K562 (cell line): Measurements from ENCODE around the gene FN3KRP. TPM values are rescaled to one million over a fixed set of nuclear protein-coding genes. Genes with fewer than 3 reads are reported as not detected.

Experiments
- ATAC-seq: fragments of 200-7000 bp; cut with Tn5 transposase; 3 replicates; pipeline ENCODE4 v1.9.1; 2020; ENCODE audit warnings: moderate library complexity
- BruUV-seq: library from RNA; stranded (reverse); fragments of 400-500 nt; replicated peaks from 2 replicates; lab custom pipeline; 2021; lab: Mats Ljungman, UMichigan
- CTCF ChIA-PET: fragments of 300-600 bp; formaldehyde crosslinking; extraction: SDS; loops from one replicate; lab custom pipeline; 2021; ENCODE audit warnings: low intra/inter-chr PET ratio; lab: Yijun Ruan, JAX
- POLR2A ChIA-PET: fragments of 300-600, 350-650 bp; sonication (Branson Sonifier 250); formaldehyde crosslinking; extraction: SDS; loops from one replicate; lab custom pipeline; 2021; ENCODE audit warnings: antibody characterized with exemption, inconsistent platforms; lab: Yijun Ruan, JAX
- DNase-seq, 4 experiments: peaks; one replicate each; pipeline versions ENCODE4 v3.0.0 to v3.0.0-alpha.2; 2011 to 2018; ENCODE audit warnings: low spot score in 3 of 4, mixed read lengths in 3 of 4; ENCODE audit errors: extremely low read depth in 1 of 4
- FAIRE-seq: peaks from 2 replicates; lab custom pipeline; 2011; peaks lifted over from hg19 to GRCh38; lab: Jason Lieb, UNC
- H2AFZ ChIP-seq: 2 replicates; pipeline ENCODE4 v1.6.0; 2011; ENCODE audit warnings: low read depth, low read length, control low read depth, inconsistent platforms
- H3K27ac ChIP-seq: fragments of 200-600 bp; 3 replicates; pipeline ENCODE4 v1.8.0; 2011; ENCODE audit warnings: low read depth, mild to moderate bottlenecking, control low read depth, inconsistent platforms, low read length, moderate library complexity, mixed read lengths; ENCODE audit errors: extremely low read depth
- H3K27me3 ChIP-seq, 2 experiments: fragments of 300-600 bp in 1 of 2; 2 replicates in 1 of 2; 3 replicates in 1 of 2; pipeline versions ENCODE4 v1.6.0 to v1.8.0; 2011; ENCODE audit warnings: inconsistent platforms in 2 of 2, low read length in 2 of 2, mild to moderate bottlenecking in 1 of 2, mixed read lengths in 1 of 2, moderate library complexity in 1 of 2; ENCODE audit not compliant: control insufficient read depth in 2 of 2, insufficient read depth in 2 of 2
- H3K36me3 ChIP-seq: fragments of 300-600 bp; 3 replicates; pipeline ENCODE4 v1.8.0; 2011; ENCODE audit warnings: mild to moderate bottlenecking, low read length, inconsistent platforms; ENCODE audit not compliant: control insufficient read depth, insufficient read depth
- H3K4me1 ChIP-seq, 2 experiments: fragments of 200-600 bp in 1 of 2; replicated peaks in 1 of 2; 2 replicates in 1 of 2; 3 replicates in 1 of 2; pipeline versions ENCODE4 v1.5.1 to v1.8.0; 2011; ENCODE audit warnings: inconsistent platforms in 2 of 2, low read length in 2 of 2, mild to moderate bottlenecking in 1 of 2, mixed read lengths in 1 of 2, moderate library complexity in 1 of 2; ENCODE audit not compliant: control insufficient read depth in 2 of 2, insufficient read depth in 2 of 2
- H3K4me2 ChIP-seq: 2 replicates; pipeline ENCODE4 v1.6.1; 2011; ENCODE audit warnings: low read length, control low read depth, inconsistent platforms, mixed read lengths; ENCODE audit not compliant: insufficient read depth
- H3K4me3 ChIP-seq: fragments of 200-600 bp; sonication (generic), shearing (Covaris generic); 2 replicates; pipeline ENCODE4 v1.5.1; 2016; ENCODE audit warnings: control low read depth, inconsistent platforms
- H3K79me2 ChIP-seq: fragments of 200-600 bp; 3 replicates; pipeline ENCODE4 v1.8.0; 2011; ENCODE audit warnings: low read length, inconsistent platforms; ENCODE audit not compliant: control insufficient read depth, insufficient read depth
- H3K9ac ChIP-seq, 2 experiments: 2 replicates each; pipeline versions ENCODE4 v1.6.0 to v1.6.1; 2011; ENCODE audit warnings: low read depth in 2 of 2, low read length in 2 of 2, control low read depth in 1 of 2, inconsistent platforms in 1 of 2, mild to moderate bottlenecking in 1 of 2, mixed read lengths in 1 of 2; ENCODE audit not compliant: insufficient read depth in 1 of 2
- H3K9me1 ChIP-seq: one replicate; pipeline ENCODE4 v1.6.0; 2011; ENCODE audit warnings: inconsistent platforms, mild to moderate bottlenecking, low read length, moderate library complexity; ENCODE audit not compliant: control insufficient read depth, insufficient read depth
- H3K9me3 ChIP-seq: replicated peaks from 2 replicates; pipeline ENCODE4 v1.5.1; 2011; ENCODE audit warnings: low read depth, low read length, inconsistent platforms; ENCODE audit not compliant: control insufficient read depth, insufficient read depth
- H4K20me1 ChIP-seq: replicated peaks from 2 replicates; pipeline ENCODE4 v1.6.1; 2011; ENCODE audit warnings: low read length, inconsistent platforms, mixed read lengths; ENCODE audit not compliant: control insufficient read depth, insufficient read depth
- BRF1 ChIP-seq: IDR thresholded peaks from 3 replicates; pipeline ENCODE4 v1.6.1; 2011; ENCODE audit warnings: borderline replicate concordance, mild to moderate bottlenecking; ENCODE audit not compliant: insufficient read length; ENCODE audit errors: extremely low read depth
- CBX3 ChIP-seq, 2 experiments: IDR thresholded peaks; 1 replicate in 1 of 2; 2 replicates in 1 of 2; pipeline ENCODE4 v1.6.1; 2012; ENCODE audit warnings: inconsistent platforms in 2 of 2, low read length in 2 of 2, borderline replicate concordance in 1 of 2, control low read depth in 1 of 2
- CHAMP1 ChIP-seq: fragments of 450-650 bp; IDR thresholded peaks from 2 replicates; pipeline ENCODE4 v1.6.1; 2016; ENCODE audit warnings: mild to moderate bottlenecking
- E2F1 ChIP-seq: sonication (generic); formaldehyde crosslinking; IDR thresholded peaks from 2 replicates; pipeline ENCODE4 v1.8.1; 2023; ENCODE audit warnings: mild to moderate bottlenecking, missing genetic modification reagents, moderate library complexity
- GABPB2 ChIP-seq: fragments of 250-450 bp; sonication (Bioruptor Pico); conservative IDR thresholded peaks from 2 replicates; pipeline ENCODE4 v1.5.1; 2021; ENCODE audit warnings: mild to moderate bottlenecking
- NR2F6 ChIP-seq: fragments of 450-650 bp; formaldehyde crosslinking; IDR thresholded peaks from 2 replicates; pipeline ENCODE4 v1.4.0; 2020; ENCODE audit warnings: mild to moderate bottlenecking
- SMARCE1 ChIP-seq: fragments of 450-650 bp; IDR thresholded peaks from 2 replicates; pipeline ENCODE4 v1.7.1; 2016; ENCODE audit warnings: mild to moderate bottlenecking
- SP2 ChIP-seq: IDR thresholded peaks from 2 replicates; pipeline ENCODE4 v1.6.1; 2011; ENCODE audit warnings: mild to moderate bottlenecking, low read depth, low read length, moderate library complexity; ENCODE audit not compliant: poor library complexity, severe bottlenecking; ENCODE audit errors: extremely low read depth
- whole genome bisulfite sequencing: fragments of 100-300 bp; shearing (Covaris generic); methylation state at CpG from one replicate; pipeline ENCODE4 v1.1.6; 2016; ENCODE audit warnings: low coverage, mixed read lengths; ENCODE audit not compliant: insufficient coverage; ENCODE audit errors: missing lambda C conversion rate; 5-methylcytosine and 5-hydroxymethylcytosine counted together
- in situ Hi-C: fragments of 300-500 bp; cut with MboI; formaldehyde crosslinking; loops from 4 replicates; pipeline ENCODE4 v1.15.0; 2018; ENCODE audit warnings: inconsistent platforms, mixed read lengths
- intact Hi-C: fragments of 100-400 bp; cut with micrococcal nuclease; formaldehyde crosslinking; loops from 2 replicates; pipeline ENCODE4 v1.14.2; 2022
- polyA plus RNA-seq, 8 experiments: library from polyadenylated mRNA; depleted of rRNA in 4 of 8; stranded (reverse) in 5 of 8; unstranded in 3 of 8; fragments of >200 nt; fragmentation: Nextera tagmentation in 2 of 8; fragmentation: Illumina TruSeq in 1 of 8; extraction: Ambion mirVana in 2 of 8; extraction: Trizol in 1 of 8; gene quantifications; 2 replicates each; pipeline versions ENCODE4 v1.2.1 to v1.2.3, GENCODE V29; 2011 to 2014; ENCODE audit warnings: inconsistent platforms in 1 of 8, missing spikeins in 1 of 8
- total RNA-seq, 7 experiments: library from RNA; depleted of rRNA in 6 of 7; stranded (reverse); fragments of >200 nt in 6 of 7; fragmentation: Illumina TruSeq in 2 of 7; extraction: Trizol in 2 of 7; gene quantifications; 2 replicates each; pipeline versions ENCODE4 v1.2.1 to v1.2.3, GENCODE V29; 2011 to 2021; ENCODE audit warnings: low replicate concordance in 1 of 7
- TF ChIP-seq, protein P1 (sequence below): fragments of 250-450 bp; sonication (Bioruptor Pico); IDR thresholded peaks from 2 replicates; pipeline ENCODE4 v1.8.0; 2022; ENCODE audit warnings: moderate library complexity, mild to moderate bottlenecking, inconsistent platforms

Gene FN3KRP
- total and polyA plus RNA-seq, 9 of the 15 experiments (the other 6 are each of a cell fraction or from before 2014, with no cell fraction given) = 2.0 to 32.1 (median 24.9) TPM

- Histone ChIP-seq H3K9me1 (no peaks in the 10 kb centered on the region), H3K4me3 (no peak overlapping the region), H3K4me1 (peaks cover 0 to 13% of the 10 kb centered on the region in 2 experiments; a peak in 2 of 5 replicates), H3K4me2 (no peak overlapping the region), H3K27me3 (peaks cover 7 to 29% of the 10 kb centered on the region in 2 experiments; a peak in 3 of 5 replicates), H3K9ac (no peak overlapping the region), H3K27ac (no peak overlapping the region), H3K79me2 (no peaks in the 10 kb centered on the region), H4K20me1 (no peaks in the 10 kb centered on the region), H2AFZ (no peak overlapping the region), H3K9me3 (no peaks in the 10 kb centered on the region), H3K36me3 (no peaks in the 10 kb centered on the region)
- in situ Hi-C loops (no loop called here), intact Hi-C loops (no loop called here)
- FAIRE-seq = peak; percentile 55
- ATAC-seq = no peak
- no TSS peak for BruUV-seq
- DNase-seq = no peak
- 21% methylated on average over 19 of the region's 20 CpGs for WGBS
- ChIA-PET POLR2A (interaction anchor here (0.6 kb wide), 1 partner anchor 790 kb away, joined by 3 read pairs; no protein-coding TSS in a partner anchor), CTCF (no interaction called here)
- TF ChIP-seq BRF1 (no peak), CHAMP1 (no peak), E2F1 (CRISPR knock-in tag) (no peak), GABPB2 (CRISPR knock-in tag) (no peak), SMARCE1 (no peak), SP2 (no peak), CBX3 (IDR thresholded peaks at IDR 0.05; ENCODE audit: borderline replicate concordance in 1 of 2, low read length in 2 of 2) (no peak), NR2F6 (CRISPR knock-in tag) (no peak)
- TF ChIP-seq, protein P1, sequence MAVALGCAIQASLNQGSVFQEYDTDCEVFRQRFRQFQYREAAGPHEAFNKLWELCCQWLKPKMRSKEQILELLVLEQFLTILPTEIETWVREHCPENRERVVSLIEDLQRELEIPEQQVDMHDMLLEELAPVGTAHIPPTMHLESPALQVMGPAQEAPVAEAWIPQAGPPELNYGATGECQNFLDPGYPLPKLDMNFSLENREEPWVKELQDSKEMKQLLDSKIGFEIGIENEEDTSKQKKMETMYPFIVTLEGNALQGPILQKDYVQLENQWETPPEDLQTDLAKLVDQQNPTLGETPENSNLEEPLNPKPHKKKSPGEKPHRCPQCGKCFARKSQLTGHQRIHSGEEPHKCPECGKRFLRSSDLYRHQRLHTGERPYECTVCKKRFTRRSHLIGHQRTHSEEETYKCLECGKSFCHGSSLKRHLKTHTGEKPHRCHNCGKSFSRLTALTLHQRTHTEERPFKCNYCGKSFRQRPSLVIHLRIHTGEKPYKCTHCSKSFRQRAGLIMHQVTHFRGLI (CRISPR knock-in tag) = no peak
Observed at GRCh38 chr17:82674656-82675475, 41.6 kb upstream of the FN3KRP start.
